Kidney epithelial cell (primary cell): ENCODE measurements around the gene C3. TPM values are rescaled to one million over a fixed set of nuclear protein-coding genes. Genes with fewer than 3 reads are reported as not detected.

Source experiments
- DNase-seq: peaks from one replicate; pipeline ENCODE4 v3.0.0-alpha.2; 2010; ENCODE audit warnings: low read depth
- H3K27me3 ChIP-seq: 2 replicates; pipeline ENCODE4 v1.6.0; 2011; ENCODE audit warnings: low read length; ENCODE audit not compliant: control insufficient read depth, insufficient read depth
- H3K36me3 ChIP-seq: 2 replicates; pipeline ENCODE4 v1.5.1; 2011; ENCODE audit warnings: low read length; ENCODE audit not compliant: control insufficient read depth, insufficient read depth
- H3K4me3 ChIP-seq: 2 replicates; pipeline ENCODE4 v1.5.1; 2011; ENCODE audit warnings: low read depth, mild to moderate bottlenecking, control low read depth, low read length
- total RNA-seq: library from RNA; depleted of rRNA; stranded (reverse); fragments of >200 nt; gene quantifications from 2 replicates; pipeline ENCODE4 v1.2.3, GENCODE V29; 2015
- TF ChIP-seq, protein P1 (sequence below): IDR thresholded peaks from 2 replicates; pipeline ENCODE4 v1.5.1; 2011; ENCODE audit warnings: mild to moderate bottlenecking, moderate library complexity, low read length, control low read depth, inconsistent platforms; ENCODE audit not compliant: insufficient read depth, poor library complexity, severe bottlenecking

C3 gene
- total RNA-seq, 1 donor from 2014 or later: 58.5 TPM

DNA sequence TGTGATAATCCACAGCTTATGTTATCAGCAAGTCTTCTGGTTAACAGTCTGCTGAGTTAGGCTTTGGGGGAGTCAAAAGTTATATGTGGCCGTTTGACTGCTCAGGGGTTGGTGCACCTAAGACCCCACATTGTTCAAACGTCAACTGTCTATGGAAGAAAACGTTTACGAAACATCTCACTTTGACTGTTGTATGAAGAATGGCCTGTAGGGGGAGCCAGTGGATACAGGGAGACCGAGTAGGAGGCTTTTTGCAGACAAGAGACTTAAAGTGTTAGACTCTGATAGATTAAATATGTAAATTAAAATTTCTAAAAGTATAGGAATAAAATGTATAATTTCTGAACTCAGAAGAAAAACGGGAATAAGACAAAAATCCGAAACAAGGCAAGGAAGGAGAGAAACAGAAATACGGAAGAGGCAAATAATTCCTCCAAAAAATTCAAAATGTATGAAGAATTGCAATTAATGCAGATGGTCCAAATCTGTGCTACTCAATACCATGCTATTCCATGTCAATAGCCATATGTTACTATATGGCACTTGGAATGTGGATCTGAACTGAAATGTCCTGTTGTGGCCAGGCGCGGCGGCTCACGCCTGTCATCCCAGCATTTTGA is 88.3 kb downstream of the C3 start:
- Histone ChIP-seq H3K4me3 (no peak overlapping the region), H3K27me3 (no peaks in the 10 kb centered on the region), H3K36me3 (no peaks in the 10 kb centered on the region)
- TF ChIP-seq, protein P1, sequence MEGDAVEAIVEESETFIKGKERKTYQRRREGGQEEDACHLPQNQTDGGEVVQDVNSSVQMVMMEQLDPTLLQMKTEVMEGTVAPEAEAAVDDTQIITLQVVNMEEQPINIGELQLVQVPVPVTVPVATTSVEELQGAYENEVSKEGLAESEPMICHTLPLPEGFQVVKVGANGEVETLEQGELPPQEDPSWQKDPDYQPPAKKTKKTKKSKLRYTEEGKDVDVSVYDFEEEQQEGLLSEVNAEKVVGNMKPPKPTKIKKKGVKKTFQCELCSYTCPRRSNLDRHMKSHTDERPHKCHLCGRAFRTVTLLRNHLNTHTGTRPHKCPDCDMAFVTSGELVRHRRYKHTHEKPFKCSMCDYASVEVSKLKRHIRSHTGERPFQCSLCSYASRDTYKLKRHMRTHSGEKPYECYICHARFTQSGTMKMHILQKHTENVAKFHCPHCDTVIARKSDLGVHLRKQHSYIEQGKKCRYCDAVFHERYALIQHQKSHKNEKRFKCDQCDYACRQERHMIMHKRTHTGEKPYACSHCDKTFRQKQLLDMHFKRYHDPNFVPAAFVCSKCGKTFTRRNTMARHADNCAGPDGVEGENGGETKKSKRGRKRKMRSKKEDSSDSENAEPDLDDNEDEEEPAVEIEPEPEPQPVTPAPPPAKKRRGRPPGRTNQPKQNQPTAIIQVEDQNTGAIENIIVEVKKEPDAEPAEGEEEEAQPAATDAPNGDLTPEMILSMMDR: peak; percentile 81
- DNase-seq: no peak

Other genes with a start within 250 kb of the C3 start
- gene DENND1C, start 238.9 kb downstream of the C3 start, total RNA-seq: 1.6 and 4.6 TPM in 2 replicates
- gene TUBB4A, start 218.3 kb downstream of the C3 start, total RNA-seq: 1.3 and 4.0 TPM in 2 replicates
- gene TNFSF9, start 189.6 kb downstream of the C3 start, total RNA-seq: 8.9 and 12.3 TPM in 2 replicates
- gene CD70, start 129.5 kb downstream of the C3 start, total RNA-seq: 16.0 and 21.4 TPM in 2 replicates
- not detected in 2 replicates for gene TNFSF14, start 50.5 kb downstream of the C3 start, total RNA-seq
- gene GPR108, start 16.9 kb upstream of the C3 start, total RNA-seq: 59.9 and 66.6 TPM in 2 replicates
- 31.2 and 35.2 TPM in 2 replicates for gene TRIP10, start 19.0 kb upstream of the C3 start, total RNA-seq
- gene SH2D3A, start 46.8 kb upstream of the C3 start, total RNA-seq: 40.0 and 45.8 TPM in 2 replicates
- gene VAV1, start 52.1 kb upstream of the C3 start, total RNA-seq: 0.27 and 0.50 TPM in 2 replicates
- gene ADGRE1, start 166.9 kb upstream of the C3 start, total RNA-seq: not detected in 2 replicates